Keratinocyte (primary cell): ENCODE results near the gene MLPH.

Source experiments
- EZH2 ChIP-seq: IDR thresholded peaks from one replicate; pipeline ENCODE4 v1.6.1; 2012; ENCODE audit warnings: inconsistent platforms, mild to moderate bottlenecking, low read length, moderate library complexity
- TF ChIP-seq, protein P1 (sequence below), 3 experiments: IDR thresholded peaks in 1 of 3; conservative IDR thresholded peaks in 1 of 3; optimal IDR thresholded peaks in 1 of 3; 2 replicates in 2 of 3; 3 replicates in 1 of 3; pipeline versions ENCODE3 to v1.5.1; 2011; ENCODE audit warnings: low read length in 3 of 3, mild to moderate bottlenecking in 3 of 3, moderate library complexity in 2 of 3, control low read depth in 1 of 3, inconsistent platforms in 1 of 3; ENCODE audit not compliant: insufficient read depth in 2 of 3; ENCODE audit errors: extremely low read depth in 1 of 3

DNA sequence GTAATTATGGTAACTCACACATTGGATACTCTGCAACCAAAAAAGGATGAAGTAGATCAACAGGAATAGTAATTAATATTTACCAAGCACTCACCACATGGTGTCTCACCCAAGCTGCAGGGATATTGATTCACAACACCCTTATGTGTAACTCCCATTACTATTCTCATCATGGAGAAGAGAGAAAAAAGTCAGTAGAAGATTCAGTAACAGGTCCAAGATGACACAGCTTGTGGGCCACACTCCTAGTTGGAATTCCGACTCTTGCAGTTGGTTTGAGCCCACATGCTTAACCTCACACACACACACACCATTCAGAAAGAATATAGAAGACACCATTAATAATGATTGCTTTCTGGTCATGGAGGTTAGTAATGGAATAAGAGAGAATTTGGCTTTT, 1.7 kb upstream of the MLPH start:
- TF ChIP-seq, protein P1, sequence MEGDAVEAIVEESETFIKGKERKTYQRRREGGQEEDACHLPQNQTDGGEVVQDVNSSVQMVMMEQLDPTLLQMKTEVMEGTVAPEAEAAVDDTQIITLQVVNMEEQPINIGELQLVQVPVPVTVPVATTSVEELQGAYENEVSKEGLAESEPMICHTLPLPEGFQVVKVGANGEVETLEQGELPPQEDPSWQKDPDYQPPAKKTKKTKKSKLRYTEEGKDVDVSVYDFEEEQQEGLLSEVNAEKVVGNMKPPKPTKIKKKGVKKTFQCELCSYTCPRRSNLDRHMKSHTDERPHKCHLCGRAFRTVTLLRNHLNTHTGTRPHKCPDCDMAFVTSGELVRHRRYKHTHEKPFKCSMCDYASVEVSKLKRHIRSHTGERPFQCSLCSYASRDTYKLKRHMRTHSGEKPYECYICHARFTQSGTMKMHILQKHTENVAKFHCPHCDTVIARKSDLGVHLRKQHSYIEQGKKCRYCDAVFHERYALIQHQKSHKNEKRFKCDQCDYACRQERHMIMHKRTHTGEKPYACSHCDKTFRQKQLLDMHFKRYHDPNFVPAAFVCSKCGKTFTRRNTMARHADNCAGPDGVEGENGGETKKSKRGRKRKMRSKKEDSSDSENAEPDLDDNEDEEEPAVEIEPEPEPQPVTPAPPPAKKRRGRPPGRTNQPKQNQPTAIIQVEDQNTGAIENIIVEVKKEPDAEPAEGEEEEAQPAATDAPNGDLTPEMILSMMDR (optimal IDR thresholded peaks at IDR 0.05 in 1 of 3, IDR thresholded peaks at IDR 0.05 in 1 of 3, conservative IDR thresholded peaks at IDR 0.05 in 1 of 3; ENCODE audit: extremely low read depth in 1 of 3, insufficient read depth in 2 of 3, low read length in 3 of 3), result no peak
- TF ChIP-seq EZH2, result no peak
